Neural cell (in vitro differentiated cells): ENCODE data around the gene ANO1.

ENCODE experiments used
- CTCF ChIP-seq: fragments of 450-650 bp; IDR thresholded peaks from 2 replicates; pipeline ENCODE4 v1.5.1; 2014; ENCODE audit warnings: antibody characterized with exemption, mild to moderate bottlenecking, moderate library complexity; ENCODE audit not compliant: poor library complexity, severe bottlenecking
- EP300 ChIP-seq: fragments of 450-650 bp; conservative IDR thresholded peaks from 2 replicates; pipeline ENCODE4 v1.6.1; 2014; ENCODE audit warnings: antibody characterized with exemption, mild to moderate bottlenecking, moderate library complexity; ENCODE audit not compliant: poor library complexity, severe bottlenecking
- POLR2AphosphoS5 ChIP-seq: IDR thresholded peaks from 2 replicates; pipeline ENCODE4 v1.6.1; 2012

DNA sequence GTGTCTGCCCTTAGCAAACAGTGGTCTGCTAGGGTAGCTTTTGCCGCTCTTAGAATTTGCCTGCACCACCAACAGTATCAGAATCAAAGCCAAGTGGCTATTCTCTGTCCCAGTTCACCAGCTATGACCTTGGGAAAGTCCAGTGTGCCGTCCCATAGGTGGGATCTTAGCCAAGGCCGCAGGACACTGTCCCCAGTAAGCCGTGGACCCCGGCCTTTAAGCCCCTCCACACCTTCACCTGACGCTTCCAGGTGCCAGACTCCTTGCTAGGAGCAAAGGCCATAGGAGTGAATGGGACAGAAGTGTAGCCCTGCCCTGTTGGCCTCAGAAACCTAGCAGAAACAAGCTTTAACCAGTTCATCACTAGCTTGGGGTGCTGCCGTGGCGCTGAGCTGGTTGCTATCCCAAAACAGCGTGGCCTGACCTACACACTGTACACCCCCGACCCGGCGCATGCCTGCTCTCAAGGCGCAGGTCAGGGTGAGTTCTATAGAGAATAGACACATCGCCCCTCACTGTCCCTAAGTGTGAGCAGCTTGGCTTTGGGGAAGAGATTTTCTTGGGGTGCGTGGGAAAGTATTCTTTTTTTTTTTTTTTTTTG, 129.5 kb downstream of the ANO1 start:
- TF ChIP-seq POLR2AphosphoS5, result no peak
- TF ChIP-seq EP300, result no peak
- TF ChIP-seq CTCF, result no peak
